GM18526 (cell line): Measurements from ENCODE around the gene ETS1.

Experiments
- POLR2A ChIP-seq: IDR thresholded peaks from 3 replicates; pipeline ENCODE4 v1.6.1; 2011; ENCODE audit not compliant: insufficient read length; ENCODE audit errors: extremely low read depth

Gene ETS1

GRCh38 chr11:128550261-128550821, 37.0 kb downstream of the ETS1 start:
- no peak for TF ChIP-seq POLR2A

DNA sequence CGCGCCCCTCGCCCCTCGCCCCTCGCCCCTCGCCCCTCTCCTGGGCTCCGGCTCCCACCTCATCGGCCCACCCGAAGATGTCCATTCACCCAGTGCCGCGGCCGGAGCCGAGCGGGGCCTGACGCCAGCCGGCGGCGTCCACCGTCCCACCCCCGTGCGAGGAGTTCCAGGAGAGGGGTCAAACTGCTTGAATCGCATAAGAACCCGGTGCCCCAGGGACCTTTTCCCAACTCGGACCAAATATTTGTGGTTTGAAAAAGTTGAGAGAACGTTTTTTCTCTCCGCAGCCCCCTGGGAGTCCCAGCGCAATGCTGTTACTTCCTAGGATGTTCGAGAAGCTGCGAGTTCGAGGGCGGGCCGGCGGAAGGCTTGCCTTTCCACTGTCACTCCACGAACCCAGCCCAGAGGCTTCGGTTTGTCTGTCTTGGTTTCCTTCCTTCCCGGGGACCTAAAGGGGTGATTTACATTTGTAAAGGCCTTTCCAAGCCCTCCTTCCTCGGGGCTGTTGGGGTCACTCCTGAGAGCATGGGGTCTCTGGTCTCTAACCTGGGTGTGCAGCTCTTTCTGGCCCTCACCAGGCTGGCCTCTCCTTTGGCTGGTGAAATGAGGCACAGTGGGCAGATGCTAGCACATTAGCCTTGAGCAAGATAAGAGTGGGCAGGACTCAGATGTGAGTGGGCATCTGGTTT, 38.0 kb downstream of the ETS1 start:
- TF ChIP-seq POLR2A, result no peak

DNA sequence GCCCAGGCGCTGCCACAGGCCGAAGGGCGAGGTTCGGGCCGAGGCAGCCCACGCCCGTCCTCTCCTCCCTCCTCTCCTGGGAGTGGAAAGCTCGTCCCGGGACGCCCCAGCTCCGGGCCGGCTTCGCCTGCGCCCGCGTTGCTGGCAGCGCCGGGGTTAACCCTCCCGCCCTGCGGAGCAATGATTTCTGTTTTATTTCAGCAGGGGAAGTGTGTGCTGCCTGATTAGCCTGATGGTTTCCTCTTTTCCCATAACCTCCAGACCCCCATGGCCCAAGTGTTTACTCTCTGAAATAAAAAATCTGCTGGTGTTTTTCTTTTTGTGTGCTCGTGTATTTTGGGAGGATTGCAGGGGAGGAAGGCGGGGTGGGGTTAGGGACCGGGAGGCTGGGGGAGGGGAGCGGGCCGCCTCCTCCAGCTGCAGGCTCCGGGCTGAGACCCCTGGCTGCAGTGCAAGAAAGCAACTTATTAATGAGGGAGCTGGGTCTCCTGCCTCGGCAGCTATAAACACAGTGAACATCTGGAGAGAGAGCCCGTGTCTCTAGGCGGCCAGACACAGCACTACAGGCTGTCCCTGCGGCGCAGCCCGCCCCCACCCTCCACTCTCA, 38.6 kb downstream of the ETS1 start:
- no peak for TF ChIP-seq POLR2A

DNA sequence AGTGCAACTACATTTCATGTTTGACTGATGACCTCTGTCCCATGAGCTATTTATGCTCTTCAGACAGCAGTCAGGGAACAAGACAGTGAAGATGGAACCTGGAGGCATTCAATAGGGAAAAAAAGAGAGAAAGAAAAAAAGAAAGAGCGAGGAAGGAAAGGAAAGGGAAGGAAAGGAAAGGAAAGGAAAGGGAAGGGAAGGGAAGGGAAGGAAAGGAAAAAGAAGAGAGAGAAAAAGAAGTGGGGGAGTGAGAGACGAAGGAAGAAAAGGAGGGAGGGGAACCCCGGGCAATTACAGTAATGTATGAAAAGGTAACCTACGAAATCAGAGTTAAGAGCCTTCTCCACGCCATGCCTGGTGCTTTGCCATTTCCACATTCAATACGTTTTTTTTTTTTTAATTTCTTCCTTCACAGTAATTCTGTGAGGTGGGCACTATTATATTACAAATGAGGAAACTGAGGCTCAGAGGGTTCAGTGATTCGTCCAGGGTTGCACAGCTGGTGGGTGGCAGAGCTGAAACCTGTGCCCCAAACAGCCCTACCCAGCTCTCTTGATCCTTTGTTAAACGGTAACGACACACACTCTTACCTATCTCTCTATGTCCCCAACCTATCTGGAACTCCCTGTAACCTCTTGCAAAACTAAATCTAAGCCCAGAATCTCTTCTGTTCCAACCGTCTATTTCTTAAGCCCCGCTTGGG, 39.3 kb downstream of the ETS1 start:
- no peak for TF ChIP-seq POLR2A

GRCh38 chr11:128546916-128547315, 40.4 kb downstream of the ETS1 start:
- TF ChIP-seq POLR2A, result no peak

GRCh38 chr11:128544471-128545051, 42.8 kb downstream of the ETS1 start:
- no peak for TF ChIP-seq POLR2A

- no peak for TF ChIP-seq POLR2A
Measured at GRCh38 chr11:128540469-128540868, 46.9 kb downstream of the ETS1 start.

GRCh38 chr11:128536506-128536905, 50.9 kb downstream of the ETS1 start:
- TF ChIP-seq POLR2A, result no peak

GRCh38 chr11:128535468-128536457, 51.6 kb downstream of the ETS1 start:
- no peak for TF ChIP-seq POLR2A

DNA sequence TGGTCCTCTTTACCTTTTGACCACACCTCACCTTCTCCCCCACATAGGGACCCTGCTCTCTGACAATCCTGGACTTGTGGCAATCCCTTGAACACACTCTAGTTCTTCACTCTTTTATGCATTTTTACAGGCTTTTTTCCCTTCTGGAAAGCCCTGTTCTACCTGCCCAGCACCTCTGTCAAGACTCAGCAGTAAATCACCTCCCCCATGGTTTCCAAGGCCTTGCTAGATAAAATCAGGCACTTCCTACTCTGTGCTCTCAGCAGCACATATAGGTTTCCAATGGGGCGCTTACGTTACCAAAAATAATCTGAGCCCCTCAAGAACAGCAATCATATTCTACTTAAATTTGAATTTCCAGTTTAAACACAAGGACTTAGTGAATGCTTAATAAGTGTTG, 53.9 kb downstream of the ETS1 start:
- no peak for TF ChIP-seq POLR2A

- TF ChIP-seq POLR2A, result no peak
Measured at GRCh38 chr11:128532572-128533091, 54.7 kb downstream of the ETS1 start.

DNA sequence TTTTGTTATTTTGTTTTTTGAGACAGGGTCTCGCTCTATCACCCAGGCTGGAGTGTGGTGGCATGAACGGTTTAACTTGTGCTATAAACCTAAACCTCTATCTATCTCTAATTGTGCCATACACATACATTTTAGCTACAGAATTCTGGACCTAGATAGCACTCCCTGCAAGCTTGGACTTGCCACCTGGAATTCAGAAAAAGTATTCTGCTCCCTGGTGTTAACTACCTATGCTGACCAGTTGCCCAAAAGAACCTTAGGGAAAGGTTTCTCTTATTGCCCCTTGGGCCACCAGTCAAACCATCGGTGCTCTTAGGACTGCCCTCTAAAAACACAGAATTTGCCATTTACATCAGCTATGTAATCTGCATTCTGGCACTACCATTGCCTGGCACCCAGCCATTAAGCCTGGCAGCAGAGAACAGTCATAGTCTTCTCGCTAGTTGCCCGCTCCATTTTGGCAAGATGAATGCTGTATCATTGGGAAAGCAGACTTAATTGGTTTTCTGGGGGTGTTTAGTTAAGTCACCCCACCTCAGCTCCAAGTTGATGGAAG, 55.3 kb downstream of the ETS1 start:
- no peak for TF ChIP-seq POLR2A

DNA sequence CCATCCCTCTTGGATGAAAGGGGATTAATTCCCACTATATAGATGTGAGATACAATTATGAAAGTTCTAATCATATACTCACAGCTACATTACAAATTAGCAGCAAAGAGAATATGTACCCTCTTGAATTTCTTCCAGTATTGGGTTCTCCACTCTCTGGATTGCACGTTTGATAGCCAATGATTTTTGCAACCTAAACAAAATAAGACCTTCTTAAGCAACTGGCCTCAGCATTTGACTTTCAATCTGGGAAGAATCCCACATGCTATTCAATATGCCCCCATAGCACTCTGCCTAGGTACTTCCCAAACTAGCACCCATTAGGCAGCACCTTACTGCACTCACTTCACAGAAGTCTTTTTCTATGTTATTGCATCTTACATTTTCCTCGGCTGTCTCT, 55.8 kb downstream of the ETS1 start:
- no peak for TF ChIP-seq POLR2A
